ENCODE results near the gene KRT23. TPM values are rescaled to one million over a fixed set of nuclear protein-coding genes. Genes with fewer than 3 reads are reported as not detected.

KRT23 gene
- total RNA-seq, 6 experiments from 2014 or later: 0.14 TPM; not detected in 5

DNA sequence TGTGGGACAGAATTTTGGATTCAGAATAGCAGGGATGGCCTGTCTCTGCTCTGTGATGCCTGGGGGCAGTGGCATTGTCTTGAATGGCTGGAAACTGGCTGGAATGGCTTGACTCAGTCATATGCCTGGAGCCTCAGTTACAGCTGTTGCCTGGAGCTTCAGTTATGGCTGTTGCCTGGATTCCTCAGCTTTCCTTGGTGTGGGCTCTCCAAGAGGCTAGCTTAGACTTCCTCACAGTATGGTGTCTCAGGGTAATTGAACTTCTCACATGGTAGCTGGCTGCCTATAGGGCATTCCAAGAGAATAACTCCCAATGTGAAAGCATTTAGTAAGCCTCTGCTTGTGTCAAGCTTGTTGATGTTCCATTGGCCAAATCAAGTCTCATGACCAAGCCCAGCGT is 21.1 kb downstream of the KRT23 start:
- Mint-ChIP-seq H3K27me3 (ENCODE audit: insufficient read depth) (no peaks in the 10 kb centered on the region), H3K4me1 (ENCODE audit: low read depth) (peaks cover 58% of the 10 kb centered on the region), H3K9me3 (no peaks in the 10 kb centered on the region), H3K36me3 (ENCODE audit: low read depth) (0 out of 2 replicates have a peak, but pooled peaks cover 7% of the 10 kb centered on the region), H3K27ac (peak overlapping the region; percentile 99), H3K4me3 (no peak overlapping the region)
- no peak for DNase-seq
- TF ChIP-seq, protein P1, sequence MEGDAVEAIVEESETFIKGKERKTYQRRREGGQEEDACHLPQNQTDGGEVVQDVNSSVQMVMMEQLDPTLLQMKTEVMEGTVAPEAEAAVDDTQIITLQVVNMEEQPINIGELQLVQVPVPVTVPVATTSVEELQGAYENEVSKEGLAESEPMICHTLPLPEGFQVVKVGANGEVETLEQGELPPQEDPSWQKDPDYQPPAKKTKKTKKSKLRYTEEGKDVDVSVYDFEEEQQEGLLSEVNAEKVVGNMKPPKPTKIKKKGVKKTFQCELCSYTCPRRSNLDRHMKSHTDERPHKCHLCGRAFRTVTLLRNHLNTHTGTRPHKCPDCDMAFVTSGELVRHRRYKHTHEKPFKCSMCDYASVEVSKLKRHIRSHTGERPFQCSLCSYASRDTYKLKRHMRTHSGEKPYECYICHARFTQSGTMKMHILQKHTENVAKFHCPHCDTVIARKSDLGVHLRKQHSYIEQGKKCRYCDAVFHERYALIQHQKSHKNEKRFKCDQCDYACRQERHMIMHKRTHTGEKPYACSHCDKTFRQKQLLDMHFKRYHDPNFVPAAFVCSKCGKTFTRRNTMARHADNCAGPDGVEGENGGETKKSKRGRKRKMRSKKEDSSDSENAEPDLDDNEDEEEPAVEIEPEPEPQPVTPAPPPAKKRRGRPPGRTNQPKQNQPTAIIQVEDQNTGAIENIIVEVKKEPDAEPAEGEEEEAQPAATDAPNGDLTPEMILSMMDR (IDR thresholded peaks at IDR 0.05): no peak

DNA sequence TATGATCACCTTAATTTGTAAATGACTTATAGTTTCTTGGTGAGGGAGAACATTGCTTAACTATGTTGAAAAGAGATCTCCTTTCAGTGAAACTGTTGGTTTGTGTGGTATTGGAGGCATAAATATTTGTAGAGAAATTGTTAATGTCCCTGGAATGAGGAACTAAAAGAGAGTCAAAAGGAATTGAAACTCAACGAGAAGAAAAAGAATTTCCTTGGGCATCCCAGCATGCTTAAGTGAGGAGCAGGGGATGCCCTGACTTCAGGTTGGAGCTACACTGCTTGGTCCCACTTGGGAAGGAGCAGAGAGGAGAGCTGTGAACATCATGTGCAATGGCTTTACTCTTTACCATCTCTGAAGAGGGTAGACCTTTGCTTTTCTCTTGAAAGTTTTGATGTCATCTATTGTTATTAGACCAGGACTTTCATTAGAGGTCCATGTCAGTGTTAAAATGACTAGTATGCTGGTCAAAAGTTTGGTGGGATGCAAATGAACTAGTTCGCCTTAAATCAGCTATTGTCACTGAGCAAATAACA is 21.7 kb downstream of the KRT23 start:
- Mint-ChIP-seq H3K36me3 (ENCODE audit: low read depth) (0 out of 2 replicates have a peak, but pooled peaks cover 7% of the 10 kb centered on the region), H3K4me1 (ENCODE audit: low read depth) (peaks cover 57% of the 10 kb centered on the region), H3K27me3 (ENCODE audit: insufficient read depth) (no peaks in the 10 kb centered on the region; the same call in 1 of the 2 replicates), H3K4me3 (peak overlapping the region; percentile 38), H3K9me3 (no peaks in the 10 kb centered on the region), H3K27ac (peak overlapping the region; percentile 99)
- TF ChIP-seq, protein P1 (IDR thresholded peaks at IDR 0.05): no peak
- DNase-seq: peak; percentile 61

DNA sequence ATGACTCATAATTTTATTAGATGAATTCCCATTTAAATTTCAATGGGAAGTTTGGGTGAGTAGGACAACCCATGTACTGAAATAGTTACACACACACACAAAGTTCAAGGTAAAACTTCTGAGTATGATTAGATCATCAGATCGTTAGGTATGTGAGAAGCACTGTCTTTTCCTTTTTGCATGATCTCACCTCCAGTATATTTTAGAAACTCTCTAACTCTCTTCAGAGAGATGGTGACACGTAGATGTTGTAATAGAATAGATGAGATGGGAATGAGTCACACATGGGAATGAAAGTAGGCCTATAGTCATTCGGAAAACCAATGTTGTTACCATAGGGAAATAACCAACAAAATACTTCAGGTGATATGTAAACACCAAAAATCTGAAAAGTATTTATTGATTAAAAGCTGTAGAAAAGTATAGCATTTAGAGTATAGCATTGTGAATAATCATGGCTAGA is 22.2 kb downstream of the KRT23 start:
- Mint-ChIP-seq H3K27ac (peak overlapping the region; percentile 99), H3K27me3 (ENCODE audit: insufficient read depth) (no peaks in the 10 kb centered on the region; the same call in 1 of the 2 replicates), H3K4me3 (peak overlapping the region; percentile 38), H3K36me3 (ENCODE audit: low read depth) (0 out of 2 replicates have a peak, but pooled peaks cover 7% of the 10 kb centered on the region), H3K9me3 (no peaks in the 10 kb centered on the region), H3K4me1 (ENCODE audit: low read depth) (peaks cover 63% of the 10 kb centered on the region)
- DNase-seq: peak; percentile 98
- TF ChIP-seq, protein P1 (IDR thresholded peaks at IDR 0.05): no peak

DNA sequence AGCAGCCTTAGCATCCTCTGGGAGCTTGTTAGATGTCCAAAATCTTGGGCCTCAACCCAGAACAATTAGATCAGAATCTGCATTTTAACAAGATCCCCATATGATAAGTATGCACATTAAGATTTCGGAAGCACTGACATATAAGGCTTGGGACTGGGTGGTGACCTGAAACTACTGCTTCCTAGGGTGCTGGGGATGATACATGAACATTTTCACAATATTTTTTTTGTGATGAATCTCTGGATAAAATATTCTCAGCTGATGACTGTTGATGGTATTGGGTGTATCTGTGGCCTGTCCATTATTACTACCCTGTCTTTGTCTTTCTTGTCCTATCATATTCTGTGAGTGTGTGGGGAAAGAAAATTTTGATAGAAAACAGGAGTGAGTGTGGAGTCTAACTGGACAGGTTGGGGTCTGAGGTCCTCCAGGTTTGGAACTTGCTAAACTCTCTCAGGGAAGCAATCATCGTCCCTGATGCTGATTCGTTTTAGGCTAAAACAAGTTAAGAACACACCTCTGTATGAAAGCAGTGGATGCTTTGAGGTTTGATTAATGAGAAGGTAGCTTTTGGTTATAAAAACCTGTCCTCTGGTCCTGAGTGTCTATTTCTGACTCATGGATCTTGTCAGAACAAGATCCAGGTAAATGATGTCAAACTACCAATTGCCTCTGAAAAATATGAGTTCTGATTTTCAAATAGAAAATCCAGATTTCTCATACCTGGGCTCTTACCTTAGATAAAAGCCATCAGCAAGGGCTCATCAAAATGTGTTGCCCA is 23.2 kb downstream of the KRT23 start:
- H3K27me3 Mint-ChIP-seq (ENCODE audit: insufficient read depth): no peaks in the 10 kb centered on the region; the same call in 1 of the 2 replicates
- peaks cover 70% of the 10 kb centered on the region for H3K4me1 Mint-ChIP-seq (ENCODE audit: low read depth)
- TF ChIP-seq, protein P1 (IDR thresholded peaks at IDR 0.05): no peak
- H3K27ac Mint-ChIP-seq: peak overlapping the region; percentile 99
- no peak overlapping the region for H3K4me3 Mint-ChIP-seq
- 0 out of 2 replicates have a peak, but pooled peaks cover 7% of the 10 kb centered on the region for H3K36me3 Mint-ChIP-seq (ENCODE audit: low read depth)
- no peaks in the 10 kb centered on the region for H3K9me3 Mint-ChIP-seq
- no peak for DNase-seq

DNA sequence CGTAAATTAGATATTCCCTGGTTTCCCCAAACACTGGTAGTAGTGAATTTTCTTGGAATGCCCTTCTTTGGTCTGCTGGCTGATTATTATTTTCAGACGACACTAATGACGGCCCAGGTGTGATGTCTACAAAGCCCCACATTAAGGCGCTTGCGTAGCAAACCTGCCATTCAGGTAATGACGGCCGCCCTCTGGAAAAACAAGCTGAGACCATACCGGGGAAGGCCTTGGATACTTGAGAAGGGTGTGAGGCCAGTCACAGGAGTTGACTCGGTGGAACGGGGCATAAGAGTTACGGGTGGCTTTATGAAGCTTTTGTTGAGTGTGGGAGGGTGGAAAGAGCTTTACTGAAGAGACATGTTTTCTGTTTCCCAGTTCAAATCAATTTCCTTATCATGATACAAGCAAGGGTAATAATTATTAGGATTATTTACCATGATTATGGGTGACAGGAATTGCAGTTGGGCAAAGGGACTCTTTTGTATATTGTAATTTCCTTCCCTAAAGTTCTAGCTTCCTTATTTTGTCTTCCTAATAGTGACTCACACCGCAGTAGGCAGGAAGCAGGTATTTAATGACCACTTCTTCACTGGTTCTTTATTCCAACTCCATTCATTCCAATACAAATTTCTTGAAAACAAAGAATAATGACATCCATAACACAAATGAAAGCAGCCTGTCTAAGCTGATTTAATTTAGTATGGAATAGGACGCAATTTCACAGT is 24.8 kb downstream of the KRT23 start:
- H3K4me3 Mint-ChIP-seq: no peak overlapping the region; the same call in 1 of the 2 replicates
- DNase-seq: no peak
- no peaks in the 10 kb centered on the region for H3K9me3 Mint-ChIP-seq
- H3K4me1 Mint-ChIP-seq (ENCODE audit: low read depth): peaks cover 80% of the 10 kb centered on the region
- no peaks in the 10 kb centered on the region; the same call in 1 of the 2 replicates for H3K27me3 Mint-ChIP-seq (ENCODE audit: insufficient read depth)
- TF ChIP-seq, protein P1 (IDR thresholded peaks at IDR 0.05): no peak
- H3K27ac Mint-ChIP-seq: no peak overlapping the region; the same call in 1 of the 2 replicates
- 0 out of 2 replicates have a peak, but pooled peaks cover 7% of the 10 kb centered on the region for H3K36me3 Mint-ChIP-seq (ENCODE audit: low read depth)
